HG03159 (cell line): Measurements from ENCODE around the gene CYP21A2.
"Not testable (repeated sequence)": the region's sequence is repeated elsewhere in the genome, so short reads cannot be mapped to it uniquely, and the experiment has no call there.

ENCODE experiments used
- ATAC-seq: cut with Tn5 transposase; IDR thresholded peaks from one replicate; pipeline ENCODE4 v1.9.1; 2021; ENCODE audit warnings: mild to moderate bottlenecking, moderate library complexity; ENCODE audit not compliant: unreplicated experiment

Gene CYP21A2

DNA sequence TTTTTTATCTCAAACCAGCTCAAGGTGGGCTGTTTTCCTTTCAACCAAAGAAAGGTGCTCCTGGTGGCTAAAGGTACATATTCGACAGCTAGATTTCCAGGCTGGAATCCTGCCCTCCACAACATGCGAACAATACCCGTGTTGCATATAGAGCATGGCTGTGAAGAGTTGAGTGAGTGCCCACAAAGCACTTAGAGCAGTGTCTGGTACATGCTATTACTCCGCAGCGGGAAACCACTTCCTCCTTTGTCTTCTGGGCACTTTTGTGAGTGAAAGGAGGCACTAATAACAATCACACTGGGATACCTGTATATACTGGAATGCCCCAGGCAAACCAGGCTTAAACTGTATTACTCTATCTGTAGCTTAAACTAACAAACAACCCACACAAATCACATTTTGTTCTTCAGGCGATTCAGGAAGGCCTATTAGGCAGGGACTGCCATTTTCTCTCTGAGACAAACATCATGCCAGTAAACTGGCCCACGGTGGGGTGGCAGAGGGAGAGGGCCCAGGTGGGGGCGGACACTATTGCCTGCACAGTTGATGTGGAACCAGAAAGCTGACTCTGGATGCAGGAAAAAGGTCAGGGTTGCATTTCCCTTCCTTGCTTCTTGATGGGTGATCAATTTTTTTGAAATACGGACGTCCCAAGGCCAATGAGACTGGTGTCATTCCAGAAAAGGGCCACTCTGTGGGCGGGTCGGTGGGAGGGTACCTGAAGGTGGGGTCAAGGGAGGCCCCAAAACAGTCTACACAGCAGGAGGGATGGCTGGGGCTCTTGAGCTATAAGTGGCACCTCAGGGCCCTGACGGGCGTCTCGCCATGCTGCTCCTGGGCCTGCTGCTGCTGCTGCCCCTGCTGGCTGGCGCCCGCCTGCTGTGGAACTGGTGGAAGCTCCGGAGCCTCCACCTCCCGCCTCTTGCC, at the start of gene CYP21A2:
Gene CYP21A2, plus strand, starts transcription at position 818 of the 927 bp plus-strand sequence. Its CDS starts 8 bp downstream, at position 826.
- ATAC-seq = not testable (repeated sequence)

DNA sequence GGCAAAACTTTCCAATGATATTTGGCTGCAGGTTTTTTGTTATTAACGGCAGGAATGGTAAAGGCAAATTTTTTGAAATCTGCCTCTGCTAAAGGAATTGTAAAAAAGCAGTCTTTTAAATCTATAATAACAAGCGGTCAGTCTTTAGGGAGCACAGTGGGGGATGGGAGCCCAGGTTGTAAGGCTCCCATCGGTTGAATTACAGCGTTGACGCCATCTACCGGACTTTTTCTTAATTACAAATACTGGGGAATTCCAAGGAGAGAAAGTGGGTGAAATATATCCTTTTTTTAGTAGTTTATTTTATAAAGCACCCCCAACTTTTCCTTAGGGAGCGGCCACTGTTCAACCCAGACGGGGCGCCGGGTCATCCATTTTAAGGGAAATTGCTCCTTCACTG, 48.9 kb upstream of the CYP21A2 start:
- not testable (repeated sequence) for ATAC-seq

DNA sequence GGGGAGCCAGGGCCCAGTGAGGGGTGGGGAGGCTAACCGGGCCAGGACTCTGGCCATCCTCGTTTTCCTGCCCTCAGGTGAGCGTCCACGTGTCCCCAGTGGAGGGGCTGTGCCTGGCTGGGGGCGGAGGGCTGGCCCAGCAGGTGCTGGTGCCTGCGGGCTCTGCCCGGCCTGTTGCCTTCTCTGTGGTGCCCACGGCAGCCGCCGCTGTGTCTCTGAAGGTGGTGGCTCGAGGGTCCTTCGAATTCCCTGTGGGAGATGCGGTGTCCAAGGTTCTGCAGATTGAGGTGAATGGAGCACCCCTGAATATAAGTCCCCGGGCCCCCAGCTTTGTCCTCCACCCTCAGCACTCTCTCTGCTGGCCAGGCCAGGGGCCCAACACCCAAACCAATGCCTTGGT, 43.8 kb upstream of the CYP21A2 start:
- not testable (repeated sequence) for ATAC-seq

DNA sequence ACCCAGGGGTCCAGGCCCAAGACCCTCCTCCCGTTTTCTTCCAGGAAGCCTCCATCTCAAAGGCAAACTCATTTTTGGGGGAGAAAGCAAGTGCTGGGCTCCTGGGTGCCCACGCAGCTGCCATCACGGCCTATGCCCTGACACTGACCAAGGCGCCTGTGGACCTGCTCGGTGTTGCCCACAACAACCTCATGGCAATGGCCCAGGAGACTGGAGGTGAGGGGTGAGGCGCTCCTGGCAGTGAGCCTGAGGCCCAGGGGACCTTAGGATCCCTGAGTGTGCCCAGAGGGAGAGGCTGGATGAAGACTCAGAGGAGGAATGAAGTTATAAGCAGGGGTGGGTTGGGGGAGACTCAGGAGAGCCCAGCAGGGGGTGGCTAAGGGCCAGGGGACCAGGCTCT, 41.8 kb upstream of the CYP21A2 start:
- not testable (repeated sequence) for ATAC-seq

DNA sequence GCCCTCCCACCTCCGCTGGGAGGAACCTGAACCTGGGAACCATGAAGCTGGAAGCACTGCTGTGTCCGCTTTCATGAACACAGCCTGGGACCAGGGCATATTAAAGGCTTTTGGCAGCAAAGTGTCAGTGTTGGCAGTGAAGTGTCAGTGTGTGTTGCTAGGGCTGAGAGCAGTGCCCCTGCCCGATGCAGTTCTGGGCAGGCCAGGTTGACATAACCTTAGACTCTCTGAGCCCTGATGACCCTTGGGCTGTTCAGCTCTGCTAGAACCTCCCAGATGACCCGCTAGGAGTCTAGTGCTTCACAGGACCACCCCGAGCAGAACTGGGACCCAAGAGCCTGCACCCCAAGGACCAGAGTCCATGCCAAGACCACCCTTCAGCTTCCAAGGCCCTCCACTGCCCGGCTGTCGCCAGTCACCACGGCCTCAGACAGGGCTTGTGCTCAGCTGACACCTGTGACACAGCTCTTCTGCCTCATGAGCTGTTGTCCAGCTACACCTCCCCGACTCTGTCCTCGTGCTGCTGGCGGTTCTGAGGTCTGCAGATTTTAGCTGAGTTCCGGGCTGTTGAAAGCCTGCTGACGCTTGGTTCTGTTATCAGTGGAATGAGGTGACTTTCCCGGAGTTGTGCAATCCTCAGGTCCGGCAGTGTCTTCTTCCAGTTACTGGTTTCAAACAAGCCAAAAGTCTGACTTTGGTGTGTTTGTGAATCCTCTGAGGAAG, 35.5 kb upstream of the CYP21A2 start:
- not testable (repeated sequence) for ATAC-seq

DNA sequence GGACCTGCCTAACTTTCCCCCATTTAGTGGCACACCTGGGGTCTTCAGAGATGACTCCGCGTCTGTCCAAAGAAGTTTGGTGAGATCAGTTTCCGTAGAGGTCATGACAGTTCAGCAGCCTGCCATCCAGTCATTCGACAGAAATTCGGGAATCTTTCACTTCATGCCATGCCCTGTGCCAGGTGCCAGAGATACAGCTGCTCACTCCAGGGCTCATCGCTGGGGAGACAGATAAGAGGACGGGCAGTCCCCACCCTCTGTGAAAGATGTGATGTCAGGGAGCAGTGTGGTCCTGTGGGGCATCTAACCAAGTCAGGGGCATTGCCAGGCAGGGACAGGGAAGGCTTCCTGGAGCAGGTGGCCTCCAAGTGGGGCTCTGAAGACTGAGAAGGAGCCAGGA, 34.9 kb upstream of the CYP21A2 start:
- ATAC-seq = not testable (repeated sequence)

DNA sequence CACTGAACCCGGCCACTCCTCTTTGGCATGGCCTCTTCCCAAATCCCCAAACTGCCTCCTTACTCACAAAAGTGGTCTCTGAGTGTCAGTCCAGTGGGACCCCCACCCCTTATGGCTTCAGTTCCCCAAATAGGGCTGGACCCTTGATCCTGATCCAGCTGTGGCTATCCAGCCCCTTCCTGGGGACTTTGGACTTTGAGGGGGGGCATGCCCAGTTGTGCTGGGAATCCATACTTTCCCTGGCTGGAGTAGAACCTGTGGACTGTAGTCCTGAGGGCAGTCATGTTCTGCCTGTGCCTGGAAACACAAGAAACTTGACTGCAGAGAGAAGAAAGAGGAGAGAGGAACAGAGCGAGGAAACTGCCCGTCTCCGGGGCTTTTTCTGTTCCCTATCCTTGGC, 33.8 kb upstream of the CYP21A2 start:
- ATAC-seq = not testable (repeated sequence)

DNA sequence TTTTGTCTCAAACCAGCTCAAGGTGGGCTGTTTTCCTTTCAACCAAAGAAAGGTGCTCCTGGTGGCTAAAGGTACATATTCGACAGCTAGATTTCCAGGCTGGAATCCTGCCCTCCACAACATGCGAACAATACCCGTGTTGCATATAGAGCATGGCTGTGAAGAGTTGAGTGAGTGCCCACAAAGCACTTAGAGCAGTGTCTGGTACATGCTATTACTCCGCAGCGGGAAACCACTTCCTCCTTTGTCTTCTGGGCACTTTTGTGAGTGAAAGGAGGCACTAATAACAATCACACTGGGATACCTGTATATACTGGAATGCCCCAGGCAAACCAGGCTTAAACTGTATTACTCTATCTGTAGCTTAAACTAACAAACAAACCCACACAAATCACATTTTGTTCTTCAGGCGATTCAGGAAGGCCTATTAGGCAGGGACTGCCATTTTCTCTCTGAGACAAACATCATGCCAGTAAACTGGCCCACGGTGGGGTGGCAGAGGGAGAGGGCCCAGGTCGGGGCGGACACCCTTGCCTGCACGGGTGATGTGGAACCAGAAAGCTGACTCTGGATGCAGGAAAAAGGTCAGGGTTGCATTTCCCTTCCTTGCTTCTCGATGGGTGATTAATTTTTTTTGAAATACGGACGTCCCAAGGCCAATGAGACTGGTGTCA, 33.2 kb upstream of the CYP21A2 start:
- not testable (repeated sequence) for ATAC-seq

DNA sequence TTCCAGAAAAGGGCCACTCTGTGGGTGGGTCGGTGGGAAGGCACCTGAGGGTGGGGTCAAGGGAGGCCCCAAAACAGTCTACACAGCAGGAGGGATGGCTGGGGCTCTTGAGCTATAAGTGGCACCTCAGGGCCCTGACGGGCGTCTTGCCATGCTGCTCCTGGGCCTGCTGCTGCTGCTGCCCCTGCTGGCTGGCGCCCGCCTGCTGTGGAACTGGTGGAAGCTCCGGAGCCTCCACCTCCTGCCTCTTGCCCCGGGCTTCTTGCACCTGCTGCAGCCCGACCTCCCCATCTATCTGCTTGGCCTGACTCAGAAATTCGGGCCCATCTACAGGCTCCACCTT, 32.7 kb upstream of the CYP21A2 start:
- ATAC-seq = not testable (repeated sequence)

DNA sequence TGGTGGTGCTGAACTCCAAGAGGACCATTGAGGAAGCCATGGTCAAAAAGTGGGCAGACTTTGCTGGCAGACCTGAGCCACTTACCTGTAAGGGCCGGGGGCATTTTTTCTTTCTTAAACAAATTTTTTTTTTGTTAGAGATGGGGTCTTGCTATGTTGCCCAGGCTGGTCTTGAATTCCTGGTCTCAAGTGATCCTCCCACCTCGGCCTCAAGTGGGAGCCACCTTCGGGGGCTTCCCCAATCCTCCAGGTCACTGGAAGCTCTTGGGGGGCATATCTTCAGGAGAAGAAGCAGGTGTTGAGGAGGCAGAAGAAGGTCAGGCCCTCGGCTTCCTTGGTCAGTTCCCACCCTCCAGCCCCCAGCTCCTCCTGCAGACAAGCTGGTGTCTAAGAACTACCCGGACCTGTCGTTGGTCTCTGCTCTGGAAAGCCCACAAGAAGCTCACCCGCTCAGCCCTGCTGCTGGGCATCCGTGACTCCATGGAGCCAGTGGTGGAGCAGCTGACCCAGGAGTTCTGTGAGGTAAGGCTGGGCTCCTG, 32.2 kb upstream of the CYP21A2 start:
- ATAC-seq = not testable (repeated sequence)

DNA sequence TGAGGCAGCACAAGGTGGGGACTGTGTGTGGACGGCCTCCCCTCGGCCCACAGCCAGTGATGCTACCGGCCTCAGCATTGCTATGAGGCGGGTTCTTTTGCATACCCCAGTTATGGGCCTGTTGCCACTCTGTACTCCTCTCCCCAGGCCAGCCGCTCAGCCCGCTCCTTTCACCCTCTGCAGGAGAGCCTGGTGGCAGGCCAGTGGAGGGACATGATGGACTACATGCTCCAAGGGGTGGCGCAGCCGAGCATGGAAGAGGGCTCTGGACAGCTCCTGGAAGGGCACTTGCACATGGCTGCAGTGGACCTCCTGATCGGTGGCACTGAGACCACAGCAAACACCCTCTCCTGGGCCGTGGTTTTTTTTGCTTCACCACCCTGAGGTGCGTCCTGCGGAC, 31.1 kb upstream of the CYP21A2 start:
- ATAC-seq = not testable (repeated sequence)

DNA sequence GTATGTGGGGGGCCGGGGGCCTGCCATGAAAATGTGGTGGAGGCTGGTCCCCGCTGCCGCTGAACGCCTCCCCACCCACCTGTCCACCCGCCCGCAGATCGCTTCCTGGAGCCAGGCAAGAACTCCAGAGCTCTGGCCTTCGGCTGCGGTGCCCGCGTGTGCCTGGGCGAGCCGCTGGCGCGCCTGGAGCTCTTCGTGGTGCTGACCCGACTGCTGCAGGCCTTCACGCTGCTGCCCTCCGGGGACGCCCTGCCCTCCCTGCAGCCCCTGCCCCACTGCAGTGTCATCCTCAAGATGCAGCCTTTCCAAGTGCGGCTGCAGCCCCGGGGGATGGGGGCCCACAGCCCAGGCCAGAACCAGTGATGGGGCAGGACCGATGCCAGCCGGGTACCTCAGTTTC, 30.2 kb upstream of the CYP21A2 start:
- not testable (repeated sequence) for ATAC-seq

DNA sequence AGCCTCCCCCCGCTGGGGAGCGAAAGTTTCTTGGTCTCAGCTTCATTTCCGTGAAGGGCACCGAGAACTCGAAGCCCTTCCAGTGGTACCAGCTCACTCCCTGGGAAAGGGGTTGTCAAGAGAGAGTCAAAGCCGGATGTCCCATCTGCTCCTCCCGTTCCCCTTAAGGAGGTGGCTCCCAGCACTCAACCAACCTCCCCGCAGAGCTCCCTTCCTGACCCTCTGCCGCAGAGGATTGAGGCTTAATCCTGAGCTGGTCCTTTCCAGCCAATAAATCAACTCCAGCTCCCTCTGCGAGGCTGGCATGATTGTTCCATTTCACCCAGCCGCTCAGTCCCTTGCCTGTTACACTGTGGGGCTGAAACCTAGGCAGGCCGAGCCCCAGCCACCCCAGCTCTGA, 29.6 kb upstream of the CYP21A2 start:
- not testable (repeated sequence) for ATAC-seq

DNA sequence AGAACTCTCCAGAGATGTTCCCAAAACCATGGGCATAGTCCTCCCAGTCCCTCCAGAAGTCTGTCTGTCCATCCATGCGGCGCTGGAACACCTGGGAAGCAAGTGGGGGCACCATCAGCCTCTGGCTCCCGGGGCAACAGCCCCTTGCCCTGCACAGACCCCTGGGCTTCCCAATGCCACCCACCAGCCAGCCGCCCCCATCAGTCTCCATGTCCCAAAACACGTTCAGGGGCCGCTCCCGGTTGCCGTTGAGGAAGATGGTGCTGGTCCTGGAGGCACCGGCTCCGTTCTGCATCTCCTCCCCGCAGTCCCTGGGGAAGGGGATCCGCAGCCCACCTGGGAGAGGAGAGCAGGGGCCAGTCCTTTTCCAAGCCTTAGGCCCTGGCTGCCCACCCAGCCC, 28.7 kb upstream of the CYP21A2 start:
- not testable (repeated sequence) for ATAC-seq

DNA sequence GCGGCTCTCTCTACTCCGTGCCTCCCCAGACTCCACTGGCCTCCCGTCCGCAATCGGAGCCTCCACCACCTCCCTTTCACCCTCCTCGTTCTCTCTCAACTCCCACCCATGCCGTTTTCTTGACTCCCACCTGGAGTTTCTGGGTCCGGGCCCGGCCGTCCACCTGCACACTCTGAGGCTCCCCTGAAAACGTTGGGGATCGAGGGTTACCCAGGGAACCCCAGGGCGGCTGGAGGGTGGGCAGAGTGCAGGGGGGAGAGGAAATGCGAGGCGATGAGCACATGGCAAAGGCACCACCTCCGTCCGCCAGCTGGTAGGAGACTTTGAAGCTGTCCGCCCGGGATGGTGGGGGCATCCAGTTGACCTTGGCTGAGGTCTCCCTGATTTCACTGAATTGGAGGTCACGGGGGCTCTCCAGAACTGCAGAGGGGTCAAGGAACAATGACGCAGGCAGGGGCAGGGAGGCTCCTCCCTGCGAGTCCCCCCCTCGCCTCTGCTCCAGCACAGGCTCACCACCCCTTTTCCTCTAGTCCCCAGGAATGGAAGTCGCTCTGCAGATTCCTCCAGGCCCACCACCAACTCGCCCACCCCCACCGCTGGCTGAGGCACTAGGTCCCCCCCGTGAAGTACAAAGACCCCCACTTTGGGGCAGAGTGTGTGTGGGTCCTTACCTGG, 27.2 kb upstream of the CYP21A2 start:
- ATAC-seq = not testable (repeated sequence)

DNA sequence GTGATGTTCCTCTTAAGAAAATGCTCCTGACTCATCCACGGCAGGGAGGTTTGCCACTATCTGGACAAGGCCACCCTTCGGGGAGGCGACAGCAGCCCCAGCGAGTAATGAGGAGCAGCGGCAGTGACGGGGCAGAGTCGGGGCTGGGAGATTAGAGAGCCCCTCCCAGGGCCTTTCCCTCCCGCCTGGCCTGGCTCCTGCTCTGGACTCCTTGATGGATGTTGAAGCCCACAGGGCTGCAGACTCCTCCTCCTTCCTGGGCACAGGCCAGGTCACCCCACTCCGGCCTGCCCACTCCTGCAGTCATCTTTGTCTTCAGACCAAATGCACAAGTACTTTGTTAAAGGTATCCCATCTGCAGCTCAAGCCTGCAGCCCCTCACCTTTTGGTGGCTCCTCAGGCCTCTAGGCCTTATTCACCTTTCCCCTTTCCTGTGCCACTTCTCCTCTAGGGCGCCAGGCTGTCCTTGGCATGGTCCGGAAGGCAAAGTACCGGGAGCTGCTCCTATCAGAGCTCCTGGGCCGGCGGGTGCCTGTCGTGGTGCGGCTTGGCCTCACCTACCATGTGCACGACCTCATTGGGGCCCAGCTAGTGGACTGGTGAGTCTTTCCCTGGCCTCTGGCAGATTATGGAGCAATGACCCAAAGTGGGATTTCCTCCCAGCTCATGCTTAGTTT, 25.1 kb upstream of the CYP21A2 start:
- not testable (repeated sequence) for ATAC-seq

DNA sequence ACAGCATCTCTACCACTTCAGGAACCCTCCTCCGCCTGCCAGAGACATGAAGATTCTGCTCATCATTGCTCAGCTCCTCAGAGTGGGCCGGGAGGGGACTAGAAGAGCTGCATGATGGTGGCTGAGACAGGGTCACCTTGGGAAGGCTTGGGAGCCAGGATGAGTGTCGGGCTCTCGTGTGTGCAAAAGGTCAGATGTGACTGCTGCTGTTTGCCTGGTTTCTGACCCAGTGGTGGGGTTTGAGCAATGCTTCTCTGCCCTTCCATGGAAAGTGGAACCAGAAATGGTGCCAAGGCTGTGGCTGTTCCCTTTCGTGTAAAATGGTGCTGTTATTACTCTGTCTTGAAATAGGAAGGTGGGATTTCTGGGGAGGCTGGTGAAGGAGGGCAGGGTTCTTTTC, 24.5 kb upstream of the CYP21A2 start:
- not testable (repeated sequence) for ATAC-seq

DNA sequence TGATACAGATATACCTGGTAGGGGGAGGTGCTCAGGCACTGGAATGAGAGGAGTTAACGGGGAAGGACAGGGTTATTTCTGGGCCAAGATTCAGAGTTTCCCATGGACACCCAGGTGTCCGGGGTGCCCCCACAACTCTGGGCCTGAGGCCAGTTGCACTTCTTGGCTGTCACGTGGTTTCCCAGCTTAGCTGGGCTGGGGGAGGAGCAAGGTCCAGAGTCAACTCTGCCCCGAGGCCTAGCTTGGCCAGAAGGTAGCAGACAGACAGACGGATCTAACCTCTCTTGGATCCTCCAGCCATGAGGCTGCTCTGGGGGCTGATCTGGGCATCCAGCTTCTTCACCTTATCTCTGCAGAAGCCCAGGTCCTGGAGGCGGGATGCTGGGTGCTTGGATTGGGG, 23.7 kb upstream of the CYP21A2 start, which contains the start of gene C4B:
Gene C4B, plus strand, starts transcription at position 249 of the 400 bp plus-strand sequence. Its CDS starts 51 bp downstream, at position 300.
- not testable (repeated sequence) for ATAC-seq

DNA sequence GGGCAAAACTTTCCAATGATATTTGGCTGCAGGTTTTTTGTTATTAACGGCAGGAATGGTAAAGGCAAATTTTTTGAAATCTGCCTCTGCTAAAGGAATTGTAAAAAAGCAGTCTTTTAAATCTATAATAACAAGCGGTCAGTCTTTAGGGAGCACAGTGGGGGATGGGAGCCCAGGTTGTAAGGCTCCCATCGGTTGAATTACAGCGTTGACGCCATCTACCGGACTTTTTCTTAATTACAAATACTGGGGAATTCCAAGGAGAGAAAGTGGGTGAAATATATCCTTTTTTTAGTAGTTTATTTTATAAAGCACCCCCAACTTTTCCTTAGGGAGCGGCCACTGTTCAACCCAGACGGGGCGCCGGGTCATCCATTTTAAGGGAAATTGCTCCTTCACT, 16.1 kb upstream of the CYP21A2 start:
- not testable (repeated sequence) for ATAC-seq

DNA sequence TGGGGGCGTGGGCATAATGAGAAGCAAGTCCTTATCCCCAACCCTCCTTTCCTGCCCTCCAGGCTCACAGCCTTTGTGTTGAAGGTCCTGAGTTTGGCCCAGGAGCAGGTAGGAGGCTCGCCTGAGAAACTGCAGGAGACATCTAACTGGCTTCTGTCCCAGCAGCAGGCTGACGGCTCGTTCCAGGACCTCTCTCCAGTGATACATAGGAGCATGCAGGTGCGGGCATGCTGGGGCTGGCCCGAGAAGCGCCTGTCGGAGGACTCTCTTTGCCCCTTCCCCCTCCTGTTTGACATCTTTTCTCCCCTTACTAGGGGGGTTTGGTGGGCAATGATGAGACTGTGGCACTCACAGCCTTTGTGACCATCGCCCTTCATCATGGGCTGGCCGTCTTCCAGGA, 9.6 kb upstream of the CYP21A2 start:
- ATAC-seq = not testable (repeated sequence)
